GM21786 (cell line): ENCODE results near the gene CDKN2B.
A peak's percentile ranks its signal among the peaks of the same experiment; 100 is the strongest.

ENCODE experiments used
- ATAC-seq: cut with Tn5 transposase; IDR thresholded peaks from one replicate; pipeline ENCODE4 v1.9.1; 2021; ENCODE audit not compliant: unreplicated experiment

Gene CDKN2B

DNA sequence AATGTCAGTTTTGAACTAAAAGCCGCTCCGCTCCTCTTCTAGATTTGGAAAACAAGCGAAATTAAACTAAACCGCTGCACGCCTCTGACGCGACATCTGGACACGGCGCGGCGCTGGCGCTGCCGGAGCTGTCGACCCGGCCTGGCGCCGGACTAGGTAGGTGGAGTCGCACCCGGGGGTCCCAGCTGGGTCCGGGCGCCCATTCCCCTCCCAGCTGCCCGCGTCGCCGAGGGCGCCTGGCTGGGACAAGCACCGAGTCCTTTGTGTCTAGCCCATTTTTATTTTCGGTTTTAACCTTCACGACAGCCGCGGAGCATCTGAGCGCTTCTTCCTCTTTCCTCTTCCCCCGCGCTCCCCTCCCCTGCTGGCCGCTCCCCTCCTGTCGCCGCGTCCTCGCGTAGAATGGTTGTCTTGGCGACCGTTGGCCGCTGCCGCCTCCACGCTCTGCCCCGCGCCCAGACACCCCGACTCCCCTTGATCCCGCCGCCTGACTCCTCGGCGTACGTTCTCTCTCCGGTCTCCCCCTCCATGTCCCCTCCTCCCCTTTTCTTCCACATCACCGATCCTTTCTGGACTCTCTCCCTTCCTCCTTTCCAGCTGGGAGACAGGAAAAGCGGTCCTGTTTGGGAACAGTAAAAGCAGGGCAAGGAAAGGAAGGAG lies 14.0 kb downstream of the CDKN2B start:
- ATAC-seq: peak; percentile 83

DNA sequence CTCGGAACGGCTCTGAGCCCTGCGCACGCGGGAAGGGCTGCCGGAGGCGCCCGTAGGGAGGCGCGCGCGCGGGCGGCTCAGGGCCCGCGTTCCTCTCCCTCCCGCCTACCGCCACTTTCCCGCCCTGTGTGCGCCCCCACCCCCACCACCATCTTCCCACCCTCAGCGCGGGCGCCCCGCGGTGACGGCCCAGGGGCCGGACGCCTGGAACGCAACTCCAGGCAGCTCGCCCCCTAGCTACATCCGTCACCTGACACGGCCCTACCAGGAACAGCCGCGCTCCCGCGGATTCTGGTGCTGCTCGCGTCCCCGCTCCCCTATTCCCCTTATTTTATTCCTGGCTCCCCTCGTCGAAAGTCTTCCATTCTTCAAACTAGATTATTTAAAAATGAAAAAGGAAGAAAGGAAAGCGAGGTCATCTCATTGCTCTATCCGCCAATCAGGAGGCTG lies 14.5 kb downstream of the CDKN2B start, which contains the start of gene CDKN2B-AS1:
Gene CDKN2B-AS1 (plus strand): TSS at position 236 of the 450 bp plus-strand sequence.
- ATAC-seq: peak; percentile 40

DNA sequence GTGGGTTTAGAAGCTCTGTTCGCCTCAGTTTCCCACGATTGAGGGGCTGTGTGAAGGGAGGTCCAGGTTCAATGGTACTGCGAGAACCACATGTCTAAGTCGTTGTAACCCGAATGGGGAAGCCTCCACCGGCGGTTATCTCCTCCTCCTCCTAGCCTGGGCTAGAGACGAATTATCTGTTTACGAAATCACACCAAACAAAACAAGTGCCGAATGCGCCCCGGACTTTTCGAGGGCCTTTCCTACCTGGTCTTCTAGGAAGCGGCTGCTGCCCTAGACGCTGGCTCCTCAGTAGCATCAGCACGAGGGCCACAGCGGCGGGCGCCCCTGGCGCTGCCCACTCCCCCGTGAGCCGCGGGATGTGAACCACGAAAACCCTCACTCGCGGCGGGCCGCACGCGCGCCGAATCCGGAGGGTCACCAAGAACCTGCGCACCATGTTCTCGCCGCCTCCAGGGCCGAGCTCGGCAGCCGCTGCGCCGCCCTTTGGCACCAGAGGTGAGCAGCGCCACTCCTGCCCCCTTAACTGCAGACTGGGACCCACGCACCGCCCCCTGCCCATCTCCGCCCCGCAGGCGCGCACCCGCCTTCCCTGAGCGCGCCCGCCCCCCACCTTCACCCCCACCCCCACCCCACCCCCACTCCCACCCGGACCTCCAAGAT lies 15.1 kb downstream of the CDKN2B start, which contains the start of gene CDKN2A:
Gene CDKN2A (minus strand): TSS at position 500 of the 663 bp plus-strand sequence.
- peak; percentile 34 for ATAC-seq

DNA sequence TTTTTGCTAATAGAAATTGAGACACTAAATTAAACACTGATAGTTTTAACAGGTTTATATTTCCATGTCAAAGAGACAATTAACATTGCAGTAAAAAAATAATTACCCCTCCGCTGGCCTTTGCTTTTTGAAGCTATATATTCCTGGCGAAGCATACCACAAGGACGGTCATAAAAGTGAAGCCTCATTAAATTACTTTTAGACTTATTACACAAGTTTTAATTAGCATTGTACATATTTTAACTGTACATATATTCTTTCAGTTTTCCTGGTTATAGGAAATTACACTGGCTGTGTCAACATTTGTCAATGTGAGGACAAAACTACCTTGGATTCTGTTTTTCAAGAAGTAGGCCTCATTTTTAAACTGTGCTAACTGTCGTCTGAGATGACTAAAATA lies 16.1 kb downstream of the CDKN2B start:
- no peak for ATAC-seq

DNA sequence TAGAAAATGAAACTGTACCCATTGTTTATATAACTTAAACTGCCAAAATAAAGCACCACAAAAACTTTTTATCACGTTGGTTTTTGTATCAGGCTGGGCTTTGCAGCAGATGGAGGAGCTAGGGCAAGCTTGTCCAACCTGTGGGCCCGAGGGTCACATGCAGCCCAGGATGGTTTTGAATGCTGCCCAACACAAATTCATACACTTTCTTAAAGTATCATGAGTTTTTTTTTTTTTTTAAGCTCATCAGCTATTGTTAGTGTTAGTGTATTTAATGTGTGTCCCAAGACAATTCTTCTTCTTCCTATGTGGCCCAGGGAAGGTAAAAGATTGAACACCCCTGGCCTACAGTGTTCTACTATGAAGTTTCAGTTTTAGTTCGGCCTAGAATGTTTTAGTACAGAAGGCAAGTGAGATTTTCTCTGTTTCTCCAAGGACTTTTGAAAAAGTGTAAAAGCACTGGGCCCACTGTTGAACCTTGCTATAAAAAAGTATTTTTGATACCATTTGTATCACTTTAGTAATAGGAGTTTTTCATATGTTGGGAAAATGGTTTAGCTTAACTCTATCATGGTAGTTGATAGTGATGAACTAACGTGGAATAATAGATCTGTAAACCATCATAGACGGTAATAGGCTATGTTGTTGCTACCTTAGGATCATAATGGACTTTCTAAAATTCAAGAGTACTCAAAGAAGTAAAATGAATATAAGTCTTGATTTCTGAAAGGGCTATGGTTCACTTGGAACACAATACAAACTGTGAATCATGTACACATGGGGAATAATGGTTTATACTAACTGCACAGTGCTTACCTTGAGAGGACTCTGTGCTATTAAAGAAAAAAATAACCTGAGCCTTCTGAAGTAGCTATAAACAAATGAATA lies 17.8 kb downstream of the CDKN2B start:
- no peak for ATAC-seq

DNA sequence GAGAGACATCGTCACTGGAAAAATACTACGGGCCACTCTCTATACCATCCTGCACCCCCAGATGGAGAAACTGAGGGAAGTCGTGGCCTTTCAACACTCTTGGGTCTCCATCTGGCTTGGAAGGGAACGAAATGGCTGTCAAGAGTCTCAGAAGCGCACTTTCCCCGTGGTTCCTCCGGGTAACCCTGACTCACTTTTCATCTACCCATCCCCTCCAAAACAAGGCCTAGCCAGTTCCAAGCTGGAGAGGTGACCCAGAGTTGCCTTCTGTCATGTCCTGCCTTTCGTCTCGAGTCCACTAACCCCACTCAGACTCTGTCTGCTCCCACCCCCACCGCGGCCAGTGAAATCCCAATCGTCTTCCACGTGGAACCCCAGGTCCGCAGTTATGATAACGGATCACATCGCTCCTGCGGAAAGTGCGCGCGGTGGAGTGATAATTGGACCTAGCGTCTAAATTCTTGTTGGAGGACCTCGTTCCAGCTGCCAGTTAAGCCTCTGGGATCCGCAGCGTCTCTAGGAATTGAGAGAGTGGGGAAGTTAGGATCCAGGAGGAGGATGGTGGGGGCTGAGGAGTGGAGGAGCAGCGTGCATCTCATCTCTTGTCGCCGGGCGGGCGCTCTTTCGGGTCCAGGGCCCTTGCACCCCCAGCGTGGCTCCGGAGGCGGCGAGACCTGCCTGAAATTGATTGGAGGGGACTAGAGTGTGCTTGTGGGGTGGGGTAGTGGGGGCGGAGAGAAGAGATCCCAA lies 19.5 kb downstream of the CDKN2B start:
- ATAC-seq: no peak

DNA sequence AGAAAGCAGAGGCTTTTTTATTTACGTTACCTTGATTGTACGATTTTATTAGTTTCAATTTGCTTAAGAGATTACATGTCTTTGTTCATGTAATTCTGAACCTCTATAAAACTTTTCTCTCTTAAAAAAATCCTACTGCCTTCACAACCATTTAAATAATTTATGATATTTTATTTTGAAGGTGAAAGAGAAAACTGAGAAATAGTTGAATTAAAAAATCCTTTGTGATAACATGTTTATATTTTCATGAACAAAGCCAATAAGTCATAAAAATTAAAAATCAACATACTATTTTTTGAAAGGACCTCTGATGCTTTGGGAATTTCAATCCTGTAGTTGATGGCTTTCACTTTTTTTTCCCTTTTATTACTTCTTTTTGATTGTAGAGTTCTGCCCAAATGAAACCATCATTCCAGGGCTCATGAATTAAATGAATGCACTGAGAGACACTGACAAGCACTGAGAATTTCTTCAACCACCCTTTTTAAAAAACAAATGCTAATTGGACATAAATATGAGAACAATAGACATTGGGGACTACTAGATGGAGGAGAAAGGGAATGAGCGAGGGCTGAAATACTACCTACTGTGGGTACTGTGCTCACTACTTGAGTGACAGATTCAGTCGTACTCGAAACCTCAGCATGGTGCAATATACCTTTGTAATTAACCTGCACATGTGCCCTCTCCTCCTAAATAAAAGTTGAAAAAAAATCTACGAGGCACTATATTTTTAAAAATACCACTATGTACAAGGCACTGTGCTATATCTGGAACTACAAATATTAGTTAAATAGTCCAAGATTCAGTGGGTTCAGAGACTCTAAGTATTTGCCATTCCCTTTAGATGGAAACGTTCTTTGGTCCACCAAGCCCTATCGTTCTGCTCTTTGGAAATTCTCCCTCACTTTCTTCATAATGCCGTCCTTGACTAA lies 20.8 kb downstream of the CDKN2B start:
- no peak for ATAC-seq

DNA sequence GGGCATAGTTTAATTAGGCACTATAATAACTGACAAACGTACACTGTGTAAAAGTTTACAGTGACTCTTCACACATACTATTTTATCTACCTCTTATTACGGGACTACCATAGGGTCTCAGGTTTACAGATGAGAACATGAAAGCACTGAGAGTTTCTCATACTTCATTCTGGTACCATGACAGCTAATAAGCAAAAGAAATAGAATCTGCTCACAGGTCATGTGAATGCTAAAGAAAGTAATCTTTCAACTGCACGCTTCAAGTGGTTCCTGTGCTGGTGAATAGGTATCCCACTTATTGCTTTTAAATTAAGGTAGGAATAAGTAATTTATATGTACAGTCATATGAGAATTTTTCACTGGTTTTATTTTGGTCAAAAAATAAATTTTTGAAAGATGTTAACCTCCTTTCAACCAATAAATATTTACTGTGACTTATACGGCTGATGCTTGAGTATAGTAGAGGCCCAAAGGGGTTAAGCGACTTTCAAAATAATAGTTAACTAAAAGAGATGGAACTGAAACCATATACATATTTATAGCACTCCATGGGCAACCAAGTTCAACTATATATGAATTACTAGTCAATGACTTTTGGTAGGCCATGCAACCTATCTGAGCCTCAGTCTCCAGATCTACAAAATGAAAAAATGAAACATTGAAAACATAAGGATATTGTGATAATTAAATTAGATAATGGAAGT lies 23.0 kb downstream of the CDKN2B start:
- ATAC-seq: peak; percentile 44

DNA sequence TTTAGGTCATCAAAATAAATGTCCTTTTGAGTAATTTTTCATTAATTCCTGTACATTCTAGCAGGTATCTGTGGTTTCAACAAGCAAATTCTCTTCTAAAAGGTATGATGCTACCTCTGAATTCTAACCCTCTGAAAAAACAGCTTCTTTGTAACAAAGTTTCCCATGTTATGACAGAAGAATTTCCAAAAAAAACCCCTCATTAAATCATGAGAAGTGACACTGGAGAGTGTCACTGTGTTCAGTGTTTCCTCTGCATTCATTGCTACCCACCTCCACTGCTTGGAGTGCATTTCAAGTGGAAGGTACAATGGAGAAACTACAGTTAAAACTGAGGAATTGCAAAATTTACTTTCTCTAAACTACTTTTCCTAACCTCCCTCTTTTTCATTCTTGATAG lies 25.0 kb downstream of the CDKN2B start:
- ATAC-seq: no peak

DNA sequence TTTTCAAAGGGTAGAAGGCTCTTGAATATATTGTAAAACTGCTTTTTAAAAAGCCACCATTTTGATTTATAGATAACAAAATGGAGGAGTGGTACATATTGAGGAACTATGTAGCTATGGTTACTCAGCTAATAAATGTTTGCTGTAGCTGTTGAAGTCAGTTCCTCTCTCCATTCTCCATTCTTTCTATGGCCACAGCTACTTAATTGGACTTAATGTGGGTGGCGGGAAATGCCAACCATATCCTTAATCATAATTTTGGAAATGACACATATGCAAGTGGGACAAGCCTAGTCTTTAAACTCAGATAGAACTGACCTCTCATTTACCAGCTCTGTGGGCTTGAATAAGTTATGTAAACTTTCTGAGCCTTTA lies 25.6 kb downstream of the CDKN2B start:
- no peak for ATAC-seq

DNA sequence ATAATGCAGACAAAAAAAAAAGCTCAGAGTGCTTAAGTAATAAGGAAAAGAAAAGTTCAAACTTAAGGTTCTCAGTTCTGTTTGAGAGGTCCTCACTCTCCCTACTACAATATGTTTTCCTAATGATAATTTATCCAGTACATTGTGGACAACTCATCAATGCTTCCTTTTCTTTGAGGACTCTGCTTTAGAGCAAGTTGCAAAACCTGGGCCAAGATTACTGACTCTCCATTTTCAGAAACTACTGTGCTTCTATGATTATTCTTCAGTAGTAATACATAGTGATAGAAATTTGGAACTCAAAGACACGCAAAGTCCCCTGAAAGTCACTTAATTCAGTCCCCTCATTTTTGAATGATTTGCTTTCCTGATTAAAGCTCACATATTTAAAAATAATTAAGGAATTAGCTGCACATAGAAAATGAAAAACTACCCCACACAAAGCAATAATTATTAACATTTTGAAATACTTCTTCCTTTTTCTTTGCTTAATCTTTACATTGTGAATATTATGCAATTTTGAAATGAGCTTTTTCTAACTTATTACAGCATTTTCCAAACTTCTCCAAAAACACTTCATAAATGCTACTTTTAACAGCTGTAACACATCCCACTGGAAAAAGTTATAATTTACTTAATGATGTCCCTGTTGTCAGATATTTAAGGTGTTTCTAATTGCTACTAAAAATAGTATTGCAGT lies 26.1 kb downstream of the CDKN2B start:
- ATAC-seq: no peak

DNA sequence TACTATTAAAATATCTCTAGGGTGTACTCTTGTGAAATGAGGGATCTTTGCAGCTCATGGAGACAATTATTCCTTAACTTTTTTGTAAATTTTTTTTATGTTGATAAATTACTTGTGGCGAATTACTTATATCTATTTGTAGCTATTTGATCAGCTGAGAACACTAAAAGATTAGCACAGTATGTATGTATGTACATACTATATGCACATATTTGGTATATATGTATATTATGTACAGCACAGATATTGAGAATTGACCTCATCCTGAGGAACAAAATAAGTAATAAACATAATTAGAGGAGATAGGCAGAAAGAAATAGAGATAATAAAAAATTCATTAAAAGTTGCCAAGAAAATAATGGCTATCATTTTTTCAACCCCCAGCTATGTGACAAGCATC lies 26.7 kb downstream of the CDKN2B start:
- ATAC-seq: no peak

DNA sequence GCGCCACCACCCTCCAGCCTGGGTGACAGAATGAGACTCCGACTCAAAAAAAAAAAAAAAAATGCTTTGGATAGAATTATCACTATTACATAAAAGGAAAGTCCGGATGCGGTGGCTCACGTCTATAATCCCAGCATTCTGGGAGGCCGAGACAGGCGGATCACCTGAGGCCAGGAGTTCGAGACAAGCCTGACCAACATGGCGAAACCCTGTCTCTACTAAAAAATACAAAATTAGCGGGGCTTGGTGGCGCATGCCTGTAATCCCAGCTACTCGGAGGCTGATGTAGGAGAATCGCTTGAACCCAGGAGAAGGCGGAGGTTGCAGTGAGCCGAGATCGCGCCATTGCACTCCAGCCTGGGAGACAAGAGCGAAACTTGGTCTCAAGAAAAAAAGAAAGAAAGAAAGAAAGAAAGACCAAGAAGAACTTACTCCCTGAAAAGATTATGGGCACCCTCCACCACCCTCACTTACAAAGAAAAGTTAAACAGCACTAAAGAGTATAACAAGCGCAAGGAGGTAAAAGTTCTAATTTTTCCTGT lies 32.7 kb downstream of the CDKN2B start:
- no peak for ATAC-seq

DNA sequence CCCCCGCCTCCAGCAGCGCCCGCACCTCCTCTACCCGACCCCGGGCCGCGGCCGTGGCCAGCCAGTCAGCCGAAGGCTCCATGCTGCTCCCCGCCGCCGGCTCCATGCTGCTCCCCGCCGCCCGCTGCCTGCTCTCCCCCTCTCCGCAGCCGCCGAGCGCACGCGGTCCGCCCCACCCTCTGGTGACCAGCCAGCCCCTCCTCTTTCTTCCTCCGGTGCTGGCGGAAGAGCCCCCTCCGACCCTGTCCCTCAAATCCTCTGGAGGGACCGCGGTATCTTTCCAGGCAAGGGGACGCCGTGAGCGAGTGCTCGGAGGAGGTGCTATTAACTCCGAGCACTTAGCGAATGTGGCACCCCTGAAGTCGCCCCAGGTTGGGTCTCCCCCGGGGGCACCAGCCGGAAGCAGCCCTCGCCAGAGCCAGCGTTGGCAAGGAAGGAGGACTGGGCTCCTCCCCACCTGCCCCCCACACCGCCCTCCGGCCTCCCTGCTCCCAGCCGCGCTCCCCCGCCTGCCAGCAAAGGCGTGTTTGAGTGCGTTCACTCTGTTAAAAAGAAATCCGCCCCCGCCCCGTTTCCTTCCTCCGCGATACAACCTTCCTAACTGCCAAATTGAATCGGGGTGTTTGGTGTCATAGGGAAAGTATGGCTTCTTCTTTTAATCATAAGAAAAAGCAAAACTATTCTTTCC lies 34.2 kb downstream of the CDKN2B start:
- peak; percentile 72 for ATAC-seq

DNA sequence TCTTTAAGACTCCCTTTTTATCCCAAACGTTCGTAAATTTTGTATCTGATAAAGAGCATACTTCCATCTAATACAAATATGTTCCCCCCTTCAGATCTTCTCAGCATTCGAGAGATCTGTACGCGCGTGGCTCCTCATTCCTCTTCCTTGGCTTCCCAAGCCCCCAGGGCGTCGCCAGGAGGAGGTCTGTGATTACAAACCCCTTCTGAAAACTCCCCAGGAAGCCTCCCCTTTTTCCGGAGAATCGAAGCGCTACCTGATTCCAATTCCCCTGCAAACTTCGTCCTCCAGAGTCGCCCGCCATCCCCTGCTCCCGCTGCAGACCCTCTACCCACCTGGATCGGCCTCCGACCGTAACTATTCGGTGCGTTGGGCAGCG lies 34.8 kb downstream of the CDKN2B start:
- no peak for ATAC-seq

DNA sequence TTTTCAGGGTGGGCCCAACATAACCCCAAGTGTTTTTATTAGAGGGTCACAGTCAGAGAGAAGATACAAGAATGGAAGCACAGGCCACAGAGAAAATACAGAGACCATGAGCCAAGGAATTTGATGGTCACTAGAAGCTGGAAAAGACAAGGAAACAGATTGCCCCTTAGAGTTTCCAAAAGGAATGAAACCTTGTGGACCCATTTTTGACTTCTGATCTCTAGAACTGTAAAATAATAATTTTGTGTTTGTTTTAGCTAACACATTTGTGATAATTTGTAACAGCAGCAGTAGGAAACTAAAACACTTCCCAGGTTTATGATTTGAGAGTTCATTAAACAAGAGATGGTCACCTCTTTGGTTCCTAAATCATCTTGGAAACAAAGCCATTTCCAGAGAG lies 36.7 kb downstream of the CDKN2B start:
- no peak for ATAC-seq

DNA sequence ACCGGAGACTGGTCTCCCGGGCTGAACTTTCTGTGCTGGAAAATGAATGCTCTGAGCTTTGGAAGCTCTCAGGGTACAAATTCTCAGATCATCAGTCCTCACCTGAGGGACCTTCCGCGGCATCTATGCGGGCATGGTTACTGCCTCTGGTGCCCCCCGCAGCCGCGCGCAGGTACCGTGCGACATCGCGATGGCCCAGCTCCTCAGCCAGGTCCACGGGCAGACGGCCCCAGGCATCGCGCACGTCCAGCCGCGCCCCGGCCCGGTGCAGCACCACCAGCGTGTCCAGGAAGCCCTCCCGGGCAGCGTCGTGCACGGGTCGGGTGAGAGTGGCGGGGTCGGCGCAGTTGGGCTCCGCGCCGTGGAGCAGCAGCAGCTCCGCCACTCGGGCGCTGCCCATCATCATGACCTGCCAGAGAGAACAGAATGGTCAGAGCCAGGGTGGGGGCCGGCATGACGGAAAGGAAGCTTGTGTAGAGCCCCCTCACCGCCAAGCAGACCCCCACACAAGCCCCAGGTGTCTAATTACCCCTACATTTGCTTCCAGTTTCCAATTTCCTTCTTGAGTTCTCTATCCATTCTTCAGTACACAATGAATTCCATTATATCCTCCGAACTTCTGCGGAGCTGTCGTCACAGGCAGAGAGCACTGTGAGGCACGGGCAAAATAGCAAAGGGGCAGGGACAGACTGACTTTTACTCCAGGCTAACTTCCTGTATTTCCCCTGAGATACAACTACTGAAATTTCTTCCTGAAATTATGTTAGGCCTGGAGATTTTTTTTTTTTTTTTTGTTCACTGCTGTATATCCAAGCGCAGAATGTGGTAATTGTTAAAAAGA lies 38.1 kb downstream of the CDKN2B start:
- ATAC-seq: no peak
